WTC11 (cell line): ENCODE results near the gene EBF3. TPM values are rescaled to one million over a fixed set of nuclear protein-coding genes. Genes with fewer than 3 reads are reported as not detected.

Source experiments
- ATAC-seq: fragments of 200-7000 bp; cut with Tn5 transposase; 2 replicates; pipeline ENCODE4 v1.10.0; 2021; ENCODE audit warnings: mild to moderate bottlenecking, moderate library complexity
- CTCF ChIA-PET: fragments of 300-600 bp; sonication (Branson Sonifier 250); formaldehyde crosslinking; loops from one replicate; lab custom pipeline; 2021; ENCODE audit warnings: antibody characterized with exemption; lab: Charles Lee
- POLR2A ChIA-PET: fragments of 350-600 bp; sonication (Branson Sonifier 250); formaldehyde crosslinking; loops from one replicate; lab custom pipeline; 2021; ENCODE audit warnings: antibody characterized with exemption; lab: Charles Lee
- DNase-seq: peaks from one replicate; pipeline ENCODE4 v3.0.0; 2021; ENCODE audit warnings: low spot score
- H3K27ac Mint-ChIP-seq: 2 replicates; pipeline ENCODE4 v1.8.0; 2021; ENCODE audit warnings: mixed read lengths
- H3K27me3 Mint-ChIP-seq: 2 replicates; pipeline ENCODE4 v1.8.0; 2021; ENCODE audit warnings: low read depth, mild to moderate bottlenecking, moderate library complexity, mixed read lengths
- H3K36me3 Mint-ChIP-seq: 2 replicates; pipeline ENCODE4 v1.8.0; 2021; ENCODE audit warnings: mixed read lengths
- H3K4me1 Mint-ChIP-seq: 2 replicates; pipeline ENCODE4 v1.8.0; 2022; ENCODE audit warnings: mixed read lengths
- H3K4me3 Mint-ChIP-seq: 2 replicates; pipeline ENCODE4 v1.8.0; 2021; ENCODE audit warnings: mild to moderate bottlenecking, moderate library complexity, mixed read lengths
- H3K9me3 Mint-ChIP-seq: 2 replicates; pipeline ENCODE4 v1.8.0; 2021; ENCODE audit warnings: mixed read lengths
- AFF4 ChIP-seq: sonication (generic); formaldehyde crosslinking; IDR thresholded peaks from 2 replicates; pipeline ENCODE4 v1.8.1; 2023; ENCODE audit warnings: mild to moderate bottlenecking, missing genetic modification reagents, borderline replicate concordance
- CBFB ChIP-seq: sonication (generic); formaldehyde crosslinking; IDR thresholded peaks from 2 replicates; pipeline ENCODE4 v1.8.1; 2022; ENCODE audit warnings: mild to moderate bottlenecking, low read depth, missing genetic modification reagents
- CTCF ChIP-seq: fragments of 200-600 bp; IDR thresholded peaks from 2 replicates; pipeline ENCODE4 v1.8.0; 2022; ENCODE audit warnings: antibody characterized with exemption
- E2F4 ChIP-seq: sonication (generic); formaldehyde crosslinking; IDR thresholded peaks from 2 replicates; pipeline ENCODE4 v1.8.1; 2022; ENCODE audit warnings: low read depth, mild to moderate bottlenecking, moderate library complexity, missing genetic modification reagents, borderline replicate concordance
- E2F5 ChIP-seq: sonication (generic); formaldehyde crosslinking; IDR thresholded peaks from 2 replicates; pipeline ENCODE4 v1.8.1; 2022; ENCODE audit warnings: mild to moderate bottlenecking, moderate library complexity, missing genetic modification reagents
- ELF4 ChIP-seq: sonication (generic); formaldehyde crosslinking; IDR thresholded peaks from 2 replicates; pipeline ENCODE4 v1.8.1; 2022; ENCODE audit warnings: low read depth, mild to moderate bottlenecking, moderate library complexity, missing genetic modification reagents
- EMX1 ChIP-seq: fragments of 250-450 bp; sonication (Bioruptor Pico); IDR thresholded peaks from 2 replicates; pipeline ENCODE4 v1.8.0; 2021; ENCODE audit warnings: mild to moderate bottlenecking
- GTF2I ChIP-seq: fragments of 250-450 bp; sonication (Bioruptor Pico); conservative IDR thresholded peaks from 2 replicates; pipeline ENCODE4 v1.4.0; 2021; ENCODE audit warnings: mild to moderate bottlenecking
- HMGXB4 ChIP-seq: sonication (generic); formaldehyde crosslinking; IDR thresholded peaks from 2 replicates; pipeline ENCODE4 v1.8.1; 2023; ENCODE audit warnings: mild to moderate bottlenecking, moderate library complexity, missing genetic modification reagents
- IRF1 ChIP-seq: sonication (generic); formaldehyde crosslinking; IDR thresholded peaks from 2 replicates; pipeline ENCODE4 v1.8.0; 2023; ENCODE audit warnings: missing genetic modification reagents
- NFE2L1 ChIP-seq: sonication (generic); formaldehyde crosslinking; IDR thresholded peaks from 2 replicates; pipeline ENCODE4 v1.8.1; 2023; ENCODE audit warnings: missing genetic modification reagents
- NR3C1 ChIP-seq: sonication (generic); formaldehyde crosslinking; conservative IDR thresholded peaks from 2 replicates; pipeline ENCODE4 v1.8.1; 2023; ENCODE audit warnings: low read depth, mild to moderate bottlenecking, missing genetic modification reagents
- SMAD3 ChIP-seq: sonication (generic); formaldehyde crosslinking; IDR thresholded peaks from 2 replicates; pipeline ENCODE4 v1.8.0; 2022; ENCODE audit warnings: missing genetic modification reagents, mild to moderate bottlenecking, borderline replicate concordance
- TP53 ChIP-seq: sonication (generic); formaldehyde crosslinking; IDR thresholded peaks from 2 replicates; pipeline ENCODE4 v1.8.1; 2023; ENCODE audit warnings: mild to moderate bottlenecking, missing genetic modification reagents
- ZBTB43 ChIP-seq: sonication (generic); formaldehyde crosslinking; IDR thresholded peaks from 2 replicates; pipeline ENCODE4 v1.8.1; 2023; ENCODE audit warnings: mild to moderate bottlenecking, missing genetic modification reagents
- ZNF263 ChIP-seq: sonication (generic); formaldehyde crosslinking; IDR thresholded peaks from 2 replicates; pipeline ENCODE4 v1.8.1; 2022; ENCODE audit warnings: low read depth, mild to moderate bottlenecking, moderate library complexity, missing genetic modification reagents
- ZNF423 ChIP-seq: fragments of 250-450 bp; sonication (Bioruptor Pico); IDR thresholded peaks from 2 replicates; pipeline ENCODE4 v2.1.2; 2022; ENCODE audit warnings: mild to moderate bottlenecking, moderate library complexity
- ZNF512 ChIP-seq: sonication (generic); formaldehyde crosslinking; IDR thresholded peaks from 2 replicates; pipeline ENCODE4 v1.8.1; 2022; ENCODE audit warnings: missing genetic modification reagents, borderline replicate concordance
- ZSCAN18 ChIP-seq: fragments of 250-450 bp; sonication (Bioruptor Pico); IDR thresholded peaks from 2 replicates; pipeline ENCODE4 v2.1.2; 2022; ENCODE audit warnings: mild to moderate bottlenecking, moderate library complexity
- total RNA-seq: library from RNA; stranded (reverse); gene quantifications from 3 replicates; pipeline ENCODE4 v1.2.3, GENCODE V29; 2021

Gene EBF3
- total RNA-seq, 1 experiment from 2014 or later, result 1.2 TPM

GRCh38 chr10:129942019-129942277, 22.1 kb downstream of the EBF3 start:
- CTCF ChIA-PET, result interaction anchor here (1.6 to 1.7 kb wide), 2 partner anchors 53 to 64 kb away, joined by 3 to 4 read pairs; no protein-coding TSS in a partner anchor
- ATAC-seq, result no peak
- no peak for DNase-seq
- Mint-ChIP-seq H3K9me3 (no peaks in the 10 kb centered on the region), H3K27me3 (no peaks in the 10 kb centered on the region; the same call in 1 of the 2 replicates), H3K36me3 (no peaks in the 10 kb centered on the region), H3K4me1 (peaks cover 15% of the 10 kb centered on the region; the same call in 1 of the 2 replicates), H3K27ac (no peak overlapping the region), H3K4me3 (no peak overlapping the region)
- TF ChIP-seq GTF2I, result no peak
- no peak for TF ChIP-seq TP53 (CRISPR knock-in tag)
- no peak for TF ChIP-seq EMX1
- TF ChIP-seq ZNF512 (CRISPR knock-in tag), result no peak
- TF ChIP-seq E2F5 (CRISPR knock-in tag), result no peak
- no peak for TF ChIP-seq CBFB
- TF ChIP-seq ZNF263 (CRISPR knock-in tag), result no peak
- no peak for TF ChIP-seq SMAD3 (CRISPR knock-in tag)
- TF ChIP-seq, all 79 proteins: peak for 0
- POLR2A ChIA-PET, result no interaction called here

- H3K36me3 Mint-ChIP-seq, result no peaks in the 10 kb centered on the region
- H3K9me3 Mint-ChIP-seq, result no peaks in the 10 kb centered on the region
- POLR2A ChIA-PET, result no interaction called here
- H3K4me3 Mint-ChIP-seq, result no peak overlapping the region
- DNase-seq (no peak), ATAC-seq (no peak)
- no peak overlapping the region for H3K27ac Mint-ChIP-seq
- H3K4me1 Mint-ChIP-seq, result peaks cover 14% of the 10 kb centered on the region; the same call in 1 of the 2 replicates
- H3K27me3 Mint-ChIP-seq, result no peaks in the 10 kb centered on the region; the same call in 1 of the 2 replicates
- CTCF ChIA-PET, result interaction anchor here (1.6 to 1.7 kb wide), 2 partner anchors 52 to 64 kb away, joined by 3 to 4 read pairs; no protein-coding TSS in a partner anchor
- TF ChIP-seq ZNF423 (CRISPR knock-in tag) (no peak), CTCF (no peak), ZSCAN18 (no peak), AFF4 (CRISPR knock-in tag) (no peak), HMGXB4 (CRISPR knock-in tag) (no peak), NFE2L1 (CRISPR knock-in tag) (no peak), IRF1 (CRISPR knock-in tag) (no peak), ZBTB43 (CRISPR knock-in tag) (no peak), NR3C1 (CRISPR knock-in tag) (no peak), ELF4 (CRISPR knock-in tag) (no peak), E2F4 (CRISPR knock-in tag) (no peak)
These were observed 22.7 kb downstream of the EBF3 start for GRCh38 chr10:129941199-129942018.
